Muscle of back (tissue), 10 donors: ENCODE results near the gene DNAJC6. TPM values are rescaled to one million over a fixed set of nuclear protein-coding genes. Genes with fewer than 3 reads are reported as not detected.

Experiments
- polyA plus RNA-seq, 10 donors: library from polyadenylated mRNA; unstranded; fragments of 120-200 nt; gene quantifications; one replicate each; pipeline ENCODE4 v1.2.1, GENCODE V29; 2013; ENCODE audit not compliant: insufficient read length in 10 of 10

Gene DNAJC6
- polyA plus RNA-seq, 10 donors, result 0.57 to 2.0 (median 1.1) TPM

Other genes starting within 250 kb of the DNAJC6 start
- 10 to 100 TPM in 4 of 10 donors, 1 to 10 TPM in 6; 8.2 to 14.1 (median 9.3) TPM for gene AK4, start 161.3 kb upstream of the DNAJC6 start, polyA plus RNA-seq
- gene LEPR, start 111.1 kb downstream of the DNAJC6 start, polyA plus RNA-seq, result 10 to 100 TPM in 5 of 10 donors, 1 to 10 TPM in 5; 6.8 to 12.7 (median 10.4) TPM
- gene LEPROT, start 111.1 kb downstream of the DNAJC6 start, polyA plus RNA-seq, result 10 to 100 TPM; 53.8 to 78.4 (median 61.2) TPM